Kidney epithelial cell (primary cell): ENCODE results near the gene PRKRA. TPM values are rescaled to one million over a fixed set of nuclear protein-coding genes. Genes with fewer than 3 reads are reported as not detected.

Source experiments
- DNase-seq: peaks from one replicate; pipeline ENCODE4 v3.0.0-alpha.2; 2010; ENCODE audit warnings: low read depth
- H3K27me3 ChIP-seq: 2 replicates; pipeline ENCODE4 v1.6.0; 2011; ENCODE audit warnings: low read length; ENCODE audit not compliant: control insufficient read depth, insufficient read depth
- H3K36me3 ChIP-seq: 2 replicates; pipeline ENCODE4 v1.5.1; 2011; ENCODE audit warnings: low read length; ENCODE audit not compliant: control insufficient read depth, insufficient read depth
- H3K4me3 ChIP-seq: 2 replicates; pipeline ENCODE4 v1.5.1; 2011; ENCODE audit warnings: low read depth, mild to moderate bottlenecking, control low read depth, low read length
- CTCF ChIP-seq: IDR thresholded peaks from 2 replicates; pipeline ENCODE4 v1.5.1; 2011; ENCODE audit warnings: mild to moderate bottlenecking, moderate library complexity, low read length, control low read depth, inconsistent platforms; ENCODE audit not compliant: insufficient read depth, poor library complexity, severe bottlenecking
- total RNA-seq: library from RNA; depleted of rRNA; stranded (reverse); fragments of >200 nt; gene quantifications from 2 replicates; pipeline ENCODE4 v1.2.3, GENCODE V29; 2015

The PRKRA gene
- total RNA-seq, 1 donor from 2014 or later: 50.4 TPM

DNA sequence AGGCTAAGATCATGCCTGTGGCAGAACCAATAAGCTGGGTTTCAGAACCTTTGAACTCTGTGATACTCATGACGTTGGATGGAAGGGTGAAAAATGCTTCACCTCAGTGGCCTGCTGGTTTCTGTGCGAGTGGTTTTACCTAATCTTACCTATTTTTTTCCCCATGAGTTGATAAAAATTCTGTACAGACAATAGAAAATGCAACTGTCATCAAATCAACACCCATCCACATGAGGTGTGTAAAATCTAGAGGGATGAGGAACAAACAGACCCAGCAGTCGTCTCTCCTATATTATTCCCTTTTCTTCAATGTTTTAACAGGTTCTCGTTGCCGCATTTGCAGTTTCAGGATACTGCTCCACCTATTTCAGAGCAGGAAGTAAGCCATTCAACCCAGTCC lies 67.3 kb downstream of the PRKRA start:
- Histone ChIP-seq H3K4me3 (no peak overlapping the region), H3K27me3 (no peaks in the 10 kb centered on the region), H3K36me3 (no peaks in the 10 kb centered on the region)
- TF ChIP-seq CTCF: no peak
- DNase-seq: no peak

Other genes with a start within 250 kb of the PRKRA start
- 2.7 and 3.8 TPM in 2 replicates for gene PJVK, start 203 bp upstream of the PRKRA start, total RNA-seq
- gene FKBP7, start 27.4 kb upstream of the PRKRA start, total RNA-seq: 17.5 and 24.6 TPM in 2 replicates
- 9.7 and 11.4 TPM in 2 replicates for gene PLEKHA3, start 29.3 kb upstream of the PRKRA start, total RNA-seq